Nephron progenitor cell (in vitro differentiated cells): Measurements from ENCODE around the gene NFATC1.
"Not testable (repeated sequence)": the region's sequence is repeated elsewhere in the genome, so short reads cannot be mapped to it uniquely, and the experiment has no call there.

Experiments
- DNase-seq: peaks from one replicate; pipeline ENCODE4 v3.0.0; 2021
- H3K27ac Mint-ChIP-seq: 2 replicates; pipeline ENCODE4 v1.8.0; 2021; ENCODE audit warnings: mild to moderate bottlenecking, moderate library complexity, mixed read lengths
- H3K27me3 Mint-ChIP-seq: 2 replicates; pipeline ENCODE4 v1.8.0; 2021; ENCODE audit warnings: mild to moderate bottlenecking, low read depth, mixed read lengths; ENCODE audit not compliant: poor library complexity
- H3K36me3 Mint-ChIP-seq: 2 replicates; pipeline ENCODE4 v1.8.0; 2021; ENCODE audit warnings: low read depth, mixed read lengths
- H3K4me1 Mint-ChIP-seq: 2 replicates; pipeline ENCODE4 v1.8.0; 2021; ENCODE audit warnings: mixed read lengths
- H3K4me3 Mint-ChIP-seq: 2 replicates; pipeline ENCODE4 v1.8.0; 2021; ENCODE audit warnings: mild to moderate bottlenecking, moderate library complexity, mixed read lengths
- H3K9me3 Mint-ChIP-seq: 2 replicates; pipeline ENCODE4 v1.8.0; 2021; ENCODE audit warnings: mild to moderate bottlenecking, moderate library complexity, mixed read lengths
- TF ChIP-seq, protein P1 (sequence below): fragments of 200-600 bp; sonication (generic); IDR thresholded peaks from 2 replicates; pipeline ENCODE4 v1.5.0; 2021; ENCODE audit warnings: antibody characterized with exemption

The NFATC1 gene

DNA sequence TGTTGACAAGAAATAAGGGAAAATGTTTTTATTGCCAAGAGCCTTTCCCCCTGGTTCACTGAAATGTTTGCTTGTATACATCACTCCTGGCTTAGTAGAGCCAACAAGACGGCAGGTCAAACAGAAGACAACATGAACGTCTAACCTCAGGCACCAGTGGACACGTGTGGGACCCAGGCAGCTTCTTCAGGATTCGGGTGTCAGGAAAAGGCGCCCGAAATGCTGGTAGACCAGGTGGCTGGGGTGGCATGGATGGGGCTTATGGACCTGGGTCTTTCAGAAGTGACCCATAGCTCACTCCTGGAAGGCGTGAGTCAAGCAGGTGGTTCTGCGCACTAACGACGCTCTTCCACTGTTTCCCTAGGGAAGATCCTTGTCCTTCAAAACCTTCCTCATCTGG, 23.3 kb upstream of the NFATC1 start:
- no peak overlapping the region for H3K4me3 Mint-ChIP-seq
- H3K36me3 Mint-ChIP-seq, result peaks cover 61% of the 10 kb centered on the region
- no peaks in the 10 kb centered on the region for H3K9me3 Mint-ChIP-seq
- peaks cover 3% of the 10 kb centered on the region for H3K27me3 Mint-ChIP-seq
- H3K27ac Mint-ChIP-seq, result no peak overlapping the region
- DNase-seq, result no peak
- peaks cover 6% of the 10 kb centered on the region for H3K4me1 Mint-ChIP-seq
- TF ChIP-seq, protein P1, sequence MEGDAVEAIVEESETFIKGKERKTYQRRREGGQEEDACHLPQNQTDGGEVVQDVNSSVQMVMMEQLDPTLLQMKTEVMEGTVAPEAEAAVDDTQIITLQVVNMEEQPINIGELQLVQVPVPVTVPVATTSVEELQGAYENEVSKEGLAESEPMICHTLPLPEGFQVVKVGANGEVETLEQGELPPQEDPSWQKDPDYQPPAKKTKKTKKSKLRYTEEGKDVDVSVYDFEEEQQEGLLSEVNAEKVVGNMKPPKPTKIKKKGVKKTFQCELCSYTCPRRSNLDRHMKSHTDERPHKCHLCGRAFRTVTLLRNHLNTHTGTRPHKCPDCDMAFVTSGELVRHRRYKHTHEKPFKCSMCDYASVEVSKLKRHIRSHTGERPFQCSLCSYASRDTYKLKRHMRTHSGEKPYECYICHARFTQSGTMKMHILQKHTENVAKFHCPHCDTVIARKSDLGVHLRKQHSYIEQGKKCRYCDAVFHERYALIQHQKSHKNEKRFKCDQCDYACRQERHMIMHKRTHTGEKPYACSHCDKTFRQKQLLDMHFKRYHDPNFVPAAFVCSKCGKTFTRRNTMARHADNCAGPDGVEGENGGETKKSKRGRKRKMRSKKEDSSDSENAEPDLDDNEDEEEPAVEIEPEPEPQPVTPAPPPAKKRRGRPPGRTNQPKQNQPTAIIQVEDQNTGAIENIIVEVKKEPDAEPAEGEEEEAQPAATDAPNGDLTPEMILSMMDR, result no peak

DNA sequence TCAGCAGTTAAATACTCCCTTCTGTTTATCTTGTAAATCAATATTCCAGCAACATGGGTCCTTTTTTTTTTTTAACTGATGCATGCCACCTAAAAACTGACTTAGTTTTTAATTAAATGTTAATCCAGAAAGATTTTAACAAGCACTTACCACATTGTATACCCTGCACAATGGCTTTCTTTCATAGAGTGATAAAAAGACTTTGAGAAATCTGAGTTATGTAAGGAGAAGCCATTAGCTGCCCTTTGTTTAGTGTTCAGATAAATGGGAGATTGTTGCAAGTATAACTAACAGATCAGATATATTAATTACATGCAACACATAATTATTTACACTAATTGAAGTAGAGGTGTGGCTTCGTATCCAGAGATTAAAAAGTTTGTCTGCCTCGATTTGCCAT, 22.7 kb upstream of the NFATC1 start:
- Mint-ChIP-seq H3K27ac (no peak overlapping the region), H3K27me3 (peaks cover 3% of the 10 kb centered on the region), H3K4me3 (no peak overlapping the region), H3K36me3 (peaks cover 60% of the 10 kb centered on the region), H3K4me1 (peaks cover 6% of the 10 kb centered on the region), H3K9me3 (no peaks in the 10 kb centered on the region)
- DNase-seq, result no peak
- TF ChIP-seq, protein P1, result no peak

DNA sequence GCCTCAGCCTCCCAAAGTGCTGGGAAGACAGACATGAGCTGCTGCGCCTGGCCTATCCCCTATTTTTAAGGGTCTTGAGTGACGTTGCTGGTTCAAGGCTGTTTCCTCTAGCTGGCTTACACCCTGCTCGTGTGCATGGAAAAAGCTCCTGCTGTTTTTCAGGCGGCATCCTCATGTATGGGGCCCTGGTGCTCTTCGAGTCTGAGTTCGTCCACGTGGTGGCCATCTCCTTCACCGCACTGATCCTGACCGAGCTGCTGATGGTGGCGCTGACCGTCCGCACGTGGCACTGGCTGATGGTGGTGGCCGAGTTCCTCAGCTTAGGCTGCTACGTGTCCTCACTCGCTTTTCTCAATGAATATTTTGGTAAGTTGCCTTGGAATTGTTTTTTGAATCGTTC, 22.0 kb upstream of the NFATC1 start:
- H3K36me3 Mint-ChIP-seq, result peaks cover 61% of the 10 kb centered on the region

DNA sequence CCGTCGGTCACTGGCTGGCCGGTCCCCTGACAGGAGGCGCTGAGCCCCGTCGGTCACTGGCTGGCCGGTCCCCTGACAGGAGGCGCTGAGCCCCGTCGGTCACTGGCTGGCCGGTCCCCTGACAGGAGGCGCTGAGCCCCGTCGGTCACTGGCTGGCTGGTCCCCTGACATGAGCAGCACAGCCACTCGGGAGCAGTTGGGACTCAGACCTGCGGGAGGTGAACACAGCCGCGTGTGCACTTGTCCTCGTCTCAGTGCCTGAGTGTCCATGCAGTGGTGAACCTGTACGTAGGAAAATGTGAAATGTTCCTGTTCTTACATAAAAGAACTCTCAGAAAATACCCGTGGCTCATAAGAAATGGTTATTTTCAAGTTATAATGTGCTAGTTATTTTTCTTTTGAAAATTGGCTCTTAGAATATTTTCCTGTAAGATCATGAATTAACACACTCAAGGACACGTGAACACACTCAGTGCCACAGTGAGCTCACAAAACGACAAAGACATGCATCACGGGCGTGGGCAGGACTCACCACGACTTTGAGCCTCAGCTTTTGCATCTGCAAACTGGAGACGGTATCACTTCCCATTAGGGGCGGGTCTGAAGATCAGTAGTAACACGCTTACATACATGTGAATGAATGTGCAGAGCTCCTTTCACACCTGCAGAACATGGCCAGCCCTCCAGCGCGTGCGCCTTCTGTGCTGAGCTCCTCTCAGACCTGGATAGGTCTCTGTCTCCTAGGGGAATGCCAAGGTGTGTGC, 21.1 kb upstream of the NFATC1 start:
- DNase-seq, result no peak
- peaks cover 14% of the 10 kb centered on the region for H3K4me1 Mint-ChIP-seq
- H3K9me3 Mint-ChIP-seq, result no peaks in the 10 kb centered on the region
- no peak overlapping the region for H3K4me3 Mint-ChIP-seq
- TF ChIP-seq, protein P1, result no peak
- peaks cover 58% of the 10 kb centered on the region for H3K36me3 Mint-ChIP-seq
- peaks cover 9% of the 10 kb centered on the region for H3K27me3 Mint-ChIP-seq
- H3K27ac Mint-ChIP-seq, result no peak overlapping the region

More for the DNA sequence above, 22.0 kb upstream of the NFATC1 start:
- TF ChIP-seq, protein P1, result no peak
- no peak for DNase-seq
- H3K27me3 Mint-ChIP-seq, result peaks cover 5% of the 10 kb centered on the region
- H3K4me3 Mint-ChIP-seq, result no peak overlapping the region
- H3K27ac Mint-ChIP-seq, result no peak overlapping the region
- peaks cover 8% of the 10 kb centered on the region for H3K4me1 Mint-ChIP-seq
- H3K9me3 Mint-ChIP-seq, result no peaks in the 10 kb centered on the region

DNA sequence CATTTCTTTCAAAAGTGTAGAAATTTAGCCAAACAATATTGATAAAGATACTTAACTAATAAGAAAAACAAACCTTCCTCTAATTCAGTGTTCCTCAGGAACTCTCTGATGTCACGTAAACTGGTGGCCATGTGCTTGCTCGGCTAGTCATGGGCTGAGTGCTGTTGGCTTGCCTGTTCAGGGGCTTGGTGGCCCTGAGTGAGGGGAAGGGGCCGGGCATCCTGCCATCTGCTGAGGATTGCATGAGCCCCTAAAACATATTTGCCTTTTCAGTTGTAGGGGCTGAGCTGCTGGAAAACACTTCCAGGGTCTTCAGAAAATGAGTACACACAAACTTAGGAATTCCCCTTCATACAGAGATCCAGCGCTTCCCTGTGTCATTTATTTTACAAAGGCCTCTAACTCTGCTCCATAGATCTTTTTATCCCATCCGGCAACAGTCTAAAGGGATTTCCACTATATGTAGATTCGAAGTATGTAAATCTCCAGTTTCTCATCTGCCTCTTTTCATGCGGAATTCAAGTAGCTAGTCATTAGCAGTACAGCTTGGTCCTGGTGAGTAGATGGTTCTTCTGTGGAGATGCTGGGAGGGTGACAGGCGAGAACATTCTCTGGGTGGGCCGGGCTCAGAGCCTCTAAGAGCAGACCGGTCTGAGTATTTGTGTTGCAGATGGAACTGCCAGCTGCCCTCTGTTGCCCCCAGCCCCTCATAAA, 20.1 kb upstream of the NFATC1 start:
- no peaks in the 10 kb centered on the region for H3K9me3 Mint-ChIP-seq
- H3K36me3 Mint-ChIP-seq, result peaks cover 49% of the 10 kb centered on the region
- TF ChIP-seq, protein P1, result no peak
- H3K4me1 Mint-ChIP-seq, result peaks cover 14% of the 10 kb centered on the region
- H3K27ac Mint-ChIP-seq, result no peak overlapping the region
- peaks cover 9% of the 10 kb centered on the region for H3K27me3 Mint-ChIP-seq
- DNase-seq, result no peak
- no peak overlapping the region for H3K4me3 Mint-ChIP-seq

DNA sequence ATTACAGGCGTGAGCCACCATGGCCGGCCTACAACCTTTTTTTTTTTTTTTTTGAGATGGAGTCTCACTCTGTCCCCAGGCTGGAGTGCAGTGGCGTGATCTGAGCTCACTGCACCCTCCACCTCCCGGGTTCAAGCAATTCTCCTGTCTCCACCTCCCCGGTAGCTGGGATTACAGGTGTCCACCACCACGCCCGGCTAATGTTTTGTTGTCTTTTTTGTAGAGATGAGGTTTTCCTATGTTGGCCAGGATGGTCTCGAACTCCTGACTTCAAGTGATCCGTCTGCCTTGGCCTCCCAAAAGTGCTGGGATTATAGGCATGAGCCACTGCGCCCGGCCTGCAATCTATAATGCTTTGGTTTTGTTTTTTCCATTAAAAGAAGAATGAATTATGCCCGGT, 19.1 kb upstream of the NFATC1 start:
- H3K36me3 Mint-ChIP-seq, result peaks cover 43% of the 10 kb centered on the region
- H3K9me3 Mint-ChIP-seq, H3K27me3 Mint-ChIP-seq: not testable (repeated sequence)

More for the DNA sequence above, 19.1 kb upstream of the NFATC1 start:
- Mint-ChIP-seq H3K4me1 (peaks cover 11% of the 10 kb centered on the region), H3K27ac (peak overlapping the region; percentile 75)
- H3K4me3 Mint-ChIP-seq, DNase-seq: not testable (repeated sequence)
